Endothelial cell of umbilical vein (primary cell): ENCODE data around the gene ARRB1. TPM values are rescaled to one million over a fixed set of nuclear protein-coding genes. Genes with fewer than 3 reads are reported as not detected.

Experiments
- BruUV-seq: library from RNA; stranded (reverse); fragments of 400-500 nt; replicated peaks from 2 replicates; lab custom pipeline; 2021; lab: Mats Ljungman, UMichigan
- CTCF ChIA-PET: fragments of 300-600, 350-600 bp; sonication (Branson Sonifier 250); formaldehyde crosslinking; loops from one replicate; lab custom pipeline; 2021; ENCODE audit warnings: antibody characterized with exemption, inconsistent platforms; lab: Charles Lee
- POLR2A ChIA-PET: fragments of 300-600, 350-600 bp; sonication (Branson Sonifier 250); formaldehyde crosslinking; loops from one replicate; lab custom pipeline; 2021; ENCODE audit warnings: antibody characterized with exemption, inconsistent platforms; lab: Charles Lee
- DNase-seq: peaks from one replicate; pipeline ENCODE4 v3.0.0-alpha.2; 2011; ENCODE audit warnings: low read depth, low spot score
- FAIRE-seq: peaks from 2 replicates; lab custom pipeline; 2011; peaks lifted over from hg19 to GRCh38; lab: Jason Lieb, UNC
- H2AFZ ChIP-seq: 2 replicates; pipeline ENCODE4 v1.6.0; 2012; ENCODE audit warnings: low read depth, low read length, control low read depth, inconsistent platforms
- H3K27ac ChIP-seq: 2 replicates; pipeline ENCODE4 v1.5.1; 2011; ENCODE audit warnings: low read depth, mild to moderate bottlenecking, control low read depth, low read length, moderate library complexity; ENCODE audit not compliant: insufficient read depth
- H3K27me3 ChIP-seq, 2 experiments: 2 replicates each; pipeline versions ENCODE4 v1.6.0 to v1.6.1; 2011; ENCODE audit warnings: low read length in 2 of 2, mixed read lengths in 1 of 2; ENCODE audit not compliant: control insufficient read depth in 2 of 2, insufficient read depth in 2 of 2
- H3K36me3 ChIP-seq, 2 experiments: 2 replicates in 1 of 2; 3 replicates in 1 of 2; pipeline ENCODE4 v1.5.1; 2011; ENCODE audit warnings: low read length in 2 of 2, mild to moderate bottlenecking in 1 of 2, moderate library complexity in 1 of 2; ENCODE audit not compliant: control insufficient read depth in 2 of 2, insufficient read depth in 2 of 2; ENCODE audit errors: extremely low read depth in 1 of 2
- H3K4me1 ChIP-seq: 3 replicates; pipeline ENCODE4 v1.5.1; 2011; ENCODE audit warnings: mild to moderate bottlenecking, low read length; ENCODE audit not compliant: control insufficient read depth, insufficient read depth; ENCODE audit errors: extremely low read depth
- H3K4me2 ChIP-seq: 2 replicates; pipeline ENCODE4 v1.6.1; 2011; ENCODE audit warnings: low read length, control low read depth, mixed read lengths; ENCODE audit not compliant: insufficient read depth
- H3K4me3 ChIP-seq, 3 experiments: fragments of 200-600 bp in 1 of 3; sonication (generic), shearing (Covaris generic) in 1 of 3; replicated peaks in 1 of 3; 2 replicates each; pipeline ENCODE4 v1.5.1; 2011 to 2016; ENCODE audit warnings: control low read depth in 3 of 3, low read length in 3 of 3, mild to moderate bottlenecking in 2 of 3, inconsistent platforms in 1 of 3, low read depth in 1 of 3, moderate library complexity in 1 of 3; ENCODE audit not compliant: insufficient read depth in 1 of 3
- H3K79me2 ChIP-seq: 2 replicates; pipeline ENCODE4 v1.6.0; 2012; ENCODE audit warnings: low read length, inconsistent platforms; ENCODE audit not compliant: control insufficient read depth, insufficient read depth
- H3K9ac ChIP-seq: replicated peaks from 2 replicates; pipeline ENCODE3; 2011; ENCODE audit warnings: low read length, control low read depth; ENCODE audit not compliant: insufficient read depth; ENCODE audit errors: extremely low read depth
- H3K9me1 ChIP-seq: replicated peaks from 3 replicates; pipeline ENCODE4 v1.6.0; 2011; ENCODE audit warnings: mild to moderate bottlenecking, low read length; ENCODE audit not compliant: control insufficient read depth, insufficient read depth; ENCODE audit errors: extremely low read depth
- H3K9me3 ChIP-seq: replicated peaks from 2 replicates; pipeline ENCODE4 v1.5.1; 2012; ENCODE audit warnings: low read length, inconsistent platforms; ENCODE audit not compliant: control insufficient read depth, insufficient read depth
- H4K20me1 ChIP-seq: replicated peaks from 2 replicates; pipeline ENCODE3; 2011; ENCODE audit warnings: mild to moderate bottlenecking, low read length; ENCODE audit not compliant: control insufficient read depth, insufficient read depth; ENCODE audit errors: extremely low read depth
- CTCF ChIP-seq, 2 donors: IDR thresholded peaks; 1 replicate in 1 of 2; 2 replicates in 1 of 2; pipeline ENCODE4 v1.5.1; 2011; ENCODE audit warnings: low read length in 2 of 2, mild to moderate bottlenecking in 2 of 2, moderate library complexity in 2 of 2, control low read depth in 1 of 2, inconsistent platforms in 1 of 2, low read depth in 1 of 2; ENCODE audit not compliant: insufficient read depth in 1 of 2; ENCODE audit errors: extremely low read depth in 1 of 2
- EZH2 ChIP-seq: IDR thresholded peaks from 2 replicates; pipeline ENCODE4 v1.6.1; 2012; ENCODE audit warnings: borderline replicate concordance, low read depth, mild to moderate bottlenecking, moderate library complexity, low read length, inconsistent platforms; ENCODE audit not compliant: severe bottlenecking
- POLR2AphosphoS5 ChIP-seq: IDR thresholded peaks from 2 replicates; pipeline ENCODE4 v1.6.1; 2012; ENCODE audit warnings: low read depth, mild to moderate bottlenecking, control low read depth, low read length, moderate library complexity; ENCODE audit not compliant: insufficient read depth
- dilution Hi-C: fragments of 300-500 bp; cut with MboI; formaldehyde crosslinking; loops from one replicate; pipeline ENCODE4 v1.15.0; 2019; ENCODE audit warnings: low sequenced_read_pairs; ENCODE audit not compliant: extremely low pct_ligation_motif_present
- intact Hi-C: fragments of 100-400 bp; cut with micrococcal nuclease; formaldehyde crosslinking; loops from one replicate; pipeline ENCODE4 v1.10.0; 2022
- polyA plus RNA-seq, 4 experiments: library from polyadenylated mRNA; depleted of rRNA in 3 of 4; stranded (reverse) in 3 of 4; unstranded in 1 of 4; fragments of >200 nt; gene quantifications; 2 replicates each; pipeline versions ENCODE4 v1.2.1 to v1.2.3, GENCODE V29; 2011 to 2012; ENCODE audit warnings: missing spikeins in 1 of 4
- total RNA-seq: library from RNA; stranded (reverse); gene quantifications from 2 replicates; pipeline ENCODE4 v1.2.3, GENCODE V29; 2021

The ARRB1 gene
- total and polyA plus RNA-seq, 2 donors (not counting 3 experiments of a cell fraction or from before 2014, with no cell fraction given) = 63.9 to 92.6 TPM

- peak; percentile 80 for TF ChIP-seq EZH2
- no peak for TF ChIP-seq POLR2AphosphoS5
- no peak for TF ChIP-seq CTCF (IDR thresholded peaks at IDR 0.05; ENCODE audit: extremely low read depth in 1 of 2, insufficient read depth in 1 of 2, low read depth in 1 of 2, low read length in 2 of 2)
- H3K27ac ChIP-seq = no peak within 1 kb of the TSS
- no peaks in the 10 kb centered on the region for H3K36me3 ChIP-seq
- H3K27me3 ChIP-seq = peaks cover 46 to 51% of the 10 kb centered on the region in 2 experiments
- FAIRE-seq (no peak), DNase-seq (no peak)
- H4K20me1 ChIP-seq = no peaks in the 10 kb centered on the region
- peak within 1 kb of the TSS; percentile 45 for H2AFZ ChIP-seq
- peaks cover 7% of the 10 kb centered on the region for H3K4me1 ChIP-seq
- no peak within 1 kb of the TSS for H3K9ac ChIP-seq
- peak within 1 kb of the TSS in 2 of 3 experiments; percentile 4 to 16 for H3K4me3 ChIP-seq
- no peaks in the 10 kb centered on the region for H3K9me1 ChIP-seq
- intact Hi-C loops (loop anchor here (1.0 to 2.0 kb wide), 3 partner anchors 26 to 312 kb away; no protein-coding TSS in a partner anchor), dilution Hi-C loops (no loop called here)
- peak within 1 kb of the TSS; percentile 43 for H3K4me2 ChIP-seq
- H3K9me3 ChIP-seq = no peaks in the 10 kb centered on the region
- ChIA-PET CTCF (interaction anchor here (0.6 to 9.6 kb wide), 25 partner anchors 7 to 555 kb away, joined by 3 to 240 read pairs (median 9); no protein-coding TSS in a partner anchor), POLR2A (no interaction called here)
- BruUV-seq = no TSS peak
- H3K79me2 ChIP-seq = no peaks in the 10 kb centered on the region
These were observed 111.0 kb downstream of the ARRB1 start, which contains the start of gene TPBGL for GRCh38 chr11:75240311-75241035. Gene TPBGL, plus strand, starts transcription at chr11:75240774. Its CDS starts 276 bp downstream, at chr11:75241050.
